ENCODE data around the gene SMAD3.

SMAD3 gene

DNA sequence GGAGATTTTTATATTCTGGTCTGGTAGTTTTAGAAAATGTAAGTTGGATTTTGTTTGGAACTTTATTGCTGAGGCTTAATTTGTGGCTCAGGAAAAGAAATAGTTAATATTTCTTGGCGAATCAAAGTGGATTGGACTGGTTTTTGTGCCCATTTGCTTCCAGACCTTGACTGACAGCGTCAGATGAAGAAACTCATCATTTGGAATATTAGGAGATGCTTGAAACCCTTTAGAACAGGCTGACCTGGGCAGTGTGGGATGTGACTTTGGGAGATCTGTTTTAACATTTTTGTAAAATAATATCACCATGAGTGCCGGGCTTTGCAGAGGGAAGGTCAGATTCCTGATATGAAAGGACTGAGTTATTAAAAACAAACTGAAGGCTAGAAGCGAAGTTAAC lies 106.1 kb downstream of the SMAD3 start:
- FAIRE-seq (no peak), DNase-seq (ENCODE audit: insufficient read length) (no peak)
- TF ChIP-seq TAF1 (IDR thresholded peaks at IDR 0.05; ENCODE audit: borderline replicate concordance, low read depth, low read length) (no peak), POLR2A (IDR thresholded peaks at IDR 0.05; ENCODE audit: low read depth, low read length) (no peak), POLR2AphosphoS5 (IDR thresholded peaks at IDR 0.05; ENCODE audit: low read depth, low read length) (no peak)

DNA sequence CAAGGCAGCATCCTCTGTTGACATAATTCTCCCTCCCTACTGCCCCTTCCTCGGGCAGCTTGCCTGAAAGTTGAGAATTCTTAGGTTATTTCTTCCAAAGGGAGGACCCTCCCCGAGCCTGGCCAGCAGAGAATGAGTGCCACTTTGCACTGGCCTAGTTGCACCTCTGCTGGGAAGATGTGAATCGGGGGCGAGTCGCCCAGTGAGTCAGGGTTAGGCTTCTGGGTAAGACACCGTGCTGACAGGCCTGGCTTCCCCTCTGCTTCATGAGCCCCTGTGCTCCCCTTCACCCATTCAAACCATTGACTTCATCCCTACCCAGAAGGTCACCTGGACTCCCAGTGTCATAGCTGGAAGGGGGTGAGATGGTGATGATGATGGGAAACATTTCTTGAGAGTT lies 106.8 kb downstream of the SMAD3 start:
- TF ChIP-seq POLR2AphosphoS5 (IDR thresholded peaks at IDR 0.05; ENCODE audit: low read depth, low read length) (no peak), TAF1 (IDR thresholded peaks at IDR 0.05; ENCODE audit: borderline replicate concordance, low read depth, low read length) (no peak), POLR2A (IDR thresholded peaks at IDR 0.05; ENCODE audit: low read depth, low read length) (no peak)
- DNase-seq (ENCODE audit: insufficient read length) (no peak), FAIRE-seq (no peak)

DNA sequence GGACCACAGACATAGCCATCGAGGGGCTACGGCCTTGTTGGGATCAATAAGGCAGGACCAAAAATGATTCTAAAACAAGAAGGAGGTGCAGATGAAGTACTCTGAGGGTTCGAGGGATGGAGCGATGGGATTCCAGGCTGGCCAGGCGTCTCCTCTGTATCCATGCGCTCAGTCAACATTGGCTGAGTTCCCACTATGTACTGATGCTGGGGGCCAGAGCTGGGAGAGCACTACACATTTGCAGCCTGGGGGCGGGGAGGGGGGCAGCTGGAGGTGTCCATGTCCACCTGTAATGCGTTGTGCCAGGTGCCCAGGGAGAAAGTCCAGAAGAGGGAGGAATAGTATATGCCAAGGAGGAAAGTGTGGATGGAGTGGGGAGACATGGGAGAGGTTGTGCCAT lies 107.6 kb downstream of the SMAD3 start:
- TF ChIP-seq TAF1 (IDR thresholded peaks at IDR 0.05; ENCODE audit: borderline replicate concordance, low read depth, low read length) (no peak), POLR2A (IDR thresholded peaks at IDR 0.05; ENCODE audit: low read depth, low read length) (no peak), POLR2AphosphoS5 (IDR thresholded peaks at IDR 0.05; ENCODE audit: low read depth, low read length) (no peak)
- FAIRE-seq (no peak), DNase-seq (ENCODE audit: insufficient read length) (no peak)

DNA sequence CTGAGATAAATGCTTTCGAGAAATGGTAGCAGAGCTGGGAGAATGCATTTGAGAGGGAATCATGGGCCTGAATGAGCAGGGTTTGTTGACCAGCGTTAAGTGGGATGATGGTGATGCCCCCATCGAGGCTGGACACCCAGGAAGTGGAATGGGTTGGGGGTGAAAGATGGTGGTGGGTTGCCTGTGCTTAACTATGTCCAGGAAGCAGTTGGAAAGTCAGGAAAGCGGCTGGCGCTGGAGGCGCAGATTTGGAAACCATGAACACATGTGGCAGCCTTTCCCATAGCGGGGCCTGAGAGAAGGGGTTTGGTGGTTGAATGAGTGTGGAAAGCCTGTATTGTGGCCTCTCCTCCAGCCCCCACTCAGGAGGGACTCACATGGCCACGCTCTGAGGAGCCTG lies 108.4 kb downstream of the SMAD3 start:
- TF ChIP-seq POLR2A (IDR thresholded peaks at IDR 0.05; ENCODE audit: low read depth, low read length) (no peak), TAF1 (IDR thresholded peaks at IDR 0.05; ENCODE audit: borderline replicate concordance, low read depth, low read length) (no peak), POLR2AphosphoS5 (IDR thresholded peaks at IDR 0.05; ENCODE audit: low read depth, low read length) (no peak)
- no peak for DNase-seq (ENCODE audit: insufficient read length)
- no peak for FAIRE-seq

DNA sequence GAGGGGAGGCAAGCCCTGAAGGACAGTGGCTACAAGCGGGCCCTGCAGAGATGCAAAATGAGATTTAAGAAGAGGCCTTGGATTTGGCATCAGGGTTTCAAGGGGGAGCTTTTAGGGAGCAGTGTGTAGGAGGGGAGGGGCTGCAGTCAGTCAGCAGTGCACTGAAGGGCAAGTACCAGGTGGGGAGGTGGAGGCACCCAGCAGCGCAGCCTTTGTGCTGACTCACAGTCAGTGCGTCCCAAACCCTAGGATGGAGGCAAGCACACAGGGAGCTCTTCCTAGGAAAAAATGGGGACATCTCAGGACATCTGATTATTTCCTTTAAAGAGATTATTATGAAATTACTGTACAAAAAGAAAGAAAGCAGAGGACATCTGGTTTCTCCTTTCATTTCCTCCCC lies 109.0 kb downstream of the SMAD3 start:
- no peak for FAIRE-seq
- DNase-seq (ENCODE audit: insufficient read length): no peak
- TF ChIP-seq POLR2AphosphoS5 (IDR thresholded peaks at IDR 0.05; ENCODE audit: low read depth, low read length) (no peak), TAF1 (IDR thresholded peaks at IDR 0.05; ENCODE audit: borderline replicate concordance, low read depth, low read length) (no peak), POLR2A (IDR thresholded peaks at IDR 0.05; ENCODE audit: low read depth, low read length) (no peak)

DNA sequence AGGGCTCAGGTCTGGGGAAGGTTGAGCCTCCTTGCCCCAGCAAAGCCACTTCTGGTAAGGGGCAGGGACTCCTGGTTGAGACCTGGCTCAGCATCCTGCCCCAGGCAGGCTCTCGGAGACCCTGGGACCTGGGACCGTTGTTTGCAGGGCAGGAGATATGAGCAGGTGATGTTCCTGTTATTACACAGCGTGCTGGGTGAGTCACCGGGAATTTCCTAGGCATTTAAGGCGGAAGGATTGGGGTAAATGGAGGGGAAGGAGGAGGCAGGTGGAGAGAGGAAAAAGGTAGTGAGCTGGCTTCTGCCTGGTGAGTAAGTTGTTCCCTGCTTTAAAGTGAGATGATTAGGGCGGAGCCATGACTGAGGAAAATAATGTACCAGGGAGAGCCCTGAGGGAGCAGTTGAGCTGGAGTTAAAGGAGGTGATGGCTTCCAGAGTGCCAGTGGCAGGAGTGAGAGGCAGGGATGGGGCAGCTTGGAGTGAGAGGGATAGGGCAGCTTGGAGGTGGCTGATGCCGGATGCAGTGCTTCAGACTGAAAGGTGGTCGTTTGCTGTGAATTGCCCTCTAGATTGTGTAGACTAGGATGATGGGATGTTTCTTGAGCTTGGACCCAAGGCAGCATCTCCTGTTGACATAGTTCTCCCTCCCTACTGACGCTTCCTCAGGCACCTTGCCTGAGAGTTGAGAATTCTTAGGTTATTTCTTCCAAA lies 109.6 kb downstream of the SMAD3 start:
- no peak for TF ChIP-seq POLR2AphosphoS5 (IDR thresholded peaks at IDR 0.05; ENCODE audit: low read depth, low read length)
- TF ChIP-seq TAF1 (IDR thresholded peaks at IDR 0.05; ENCODE audit: borderline replicate concordance, low read depth, low read length): no peak
- no peak for TF ChIP-seq POLR2A (IDR thresholded peaks at IDR 0.05; ENCODE audit: low read depth, low read length)
- FAIRE-seq: peak; percentile 48
- DNase-seq (ENCODE audit: insufficient read length): no peak

DNA sequence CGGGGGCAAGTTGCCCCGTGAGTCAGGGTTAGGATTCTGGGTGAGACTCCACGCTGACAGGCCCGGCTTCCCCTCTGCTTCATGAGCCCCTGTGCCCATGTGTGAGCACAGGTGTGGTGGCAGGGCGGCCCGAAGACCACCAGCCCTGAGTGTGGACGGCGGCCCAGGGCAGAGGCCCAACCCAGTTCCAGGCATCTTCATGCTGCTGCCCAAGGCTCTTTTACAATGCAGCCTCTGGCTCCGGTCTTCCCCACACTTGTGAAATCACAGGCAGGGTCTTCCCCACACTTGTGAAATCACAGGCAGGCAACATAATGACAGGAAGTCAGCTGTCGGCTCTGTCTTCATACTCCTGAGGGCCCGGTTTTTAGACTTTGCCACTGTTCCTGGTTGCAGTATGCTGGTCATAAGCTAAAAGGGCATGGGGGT lies 110.3 kb downstream of the SMAD3 start:
- TF ChIP-seq TAF1 (IDR thresholded peaks at IDR 0.05; ENCODE audit: borderline replicate concordance, low read depth, low read length) (no peak), POLR2A (IDR thresholded peaks at IDR 0.05; ENCODE audit: low read depth, low read length) (no peak), POLR2AphosphoS5 (IDR thresholded peaks at IDR 0.05; ENCODE audit: low read depth, low read length) (no peak)
- FAIRE-seq: peak; percentile 76

DNA sequence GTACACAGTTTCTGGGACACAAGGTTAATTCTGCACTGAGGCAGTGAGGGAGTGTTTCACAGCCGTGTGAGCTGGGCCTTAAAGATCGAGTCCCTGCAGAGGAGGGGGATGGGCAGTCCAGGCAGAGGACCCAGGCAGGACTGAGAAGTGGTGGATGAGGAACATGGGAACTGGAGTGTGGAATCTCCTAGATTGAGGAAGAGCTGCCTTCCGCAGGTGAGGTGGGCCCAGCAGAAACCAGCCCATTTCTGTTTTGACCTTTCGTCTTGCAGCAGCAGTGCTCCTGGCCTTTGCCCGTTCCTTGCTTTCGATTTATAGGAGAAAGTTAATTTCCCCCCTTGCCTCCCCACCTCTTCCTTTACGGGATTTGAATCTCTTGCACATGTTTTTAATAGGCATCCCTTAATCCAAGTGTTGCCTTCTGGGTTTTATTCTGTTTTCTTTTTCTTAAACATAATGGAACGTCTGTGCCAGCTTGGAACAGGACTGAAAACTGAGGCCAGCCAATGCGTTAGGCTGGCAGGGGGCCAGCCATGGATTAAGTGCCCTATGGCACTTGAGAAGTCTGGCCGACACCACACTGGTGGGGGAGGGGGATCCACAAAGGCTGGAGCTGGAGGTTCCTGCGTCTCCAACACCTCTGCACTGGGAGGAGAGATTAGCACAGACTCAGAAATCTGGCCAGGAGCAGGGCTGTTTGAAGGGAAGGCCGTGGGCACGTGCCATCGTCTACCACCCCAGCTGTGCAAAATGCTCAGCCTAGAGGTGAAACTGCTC lies 111.0 kb downstream of the SMAD3 start:
- no peak for DNase-seq (ENCODE audit: insufficient read length)
- FAIRE-seq: no peak
- TF ChIP-seq TAF1 (IDR thresholded peaks at IDR 0.05; ENCODE audit: borderline replicate concordance, low read depth, low read length) (no peak), POLR2AphosphoS5 (IDR thresholded peaks at IDR 0.05; ENCODE audit: low read depth, low read length) (no peak), POLR2A (IDR thresholded peaks at IDR 0.05; ENCODE audit: low read depth, low read length) (no peak)

More for the DNA sequence above, 110.3 kb downstream of the SMAD3 start:
- no peak for DNase-seq (ENCODE audit: insufficient read length)

DNA sequence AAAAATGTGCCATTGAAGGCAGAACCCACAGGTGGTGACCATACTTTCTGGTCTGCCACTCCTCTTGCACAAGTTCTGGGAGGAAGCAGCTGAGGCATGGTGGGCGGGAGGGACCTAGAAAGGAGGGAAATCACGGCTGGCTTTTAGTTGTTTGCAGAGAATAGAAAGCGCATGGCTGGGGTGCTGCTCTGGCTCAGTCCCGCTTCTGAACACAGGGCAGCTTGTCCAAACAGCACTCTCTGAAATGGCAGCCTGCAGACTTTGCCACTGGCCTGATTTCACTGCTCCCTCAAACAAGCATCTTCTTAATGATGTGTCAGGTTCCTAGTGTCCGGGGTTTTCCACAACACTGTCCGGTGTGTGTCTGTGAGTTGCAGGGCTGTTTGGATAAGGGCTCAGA lies 112.3 kb downstream of the SMAD3 start:
- DNase-seq (ENCODE audit: insufficient read length) (no peak), FAIRE-seq (no peak)
- TF ChIP-seq POLR2AphosphoS5 (IDR thresholded peaks at IDR 0.05; ENCODE audit: low read depth, low read length) (no peak), POLR2A (IDR thresholded peaks at IDR 0.05; ENCODE audit: low read depth, low read length) (no peak), TAF1 (IDR thresholded peaks at IDR 0.05; ENCODE audit: borderline replicate concordance, low read depth, low read length) (no peak)

DNA sequence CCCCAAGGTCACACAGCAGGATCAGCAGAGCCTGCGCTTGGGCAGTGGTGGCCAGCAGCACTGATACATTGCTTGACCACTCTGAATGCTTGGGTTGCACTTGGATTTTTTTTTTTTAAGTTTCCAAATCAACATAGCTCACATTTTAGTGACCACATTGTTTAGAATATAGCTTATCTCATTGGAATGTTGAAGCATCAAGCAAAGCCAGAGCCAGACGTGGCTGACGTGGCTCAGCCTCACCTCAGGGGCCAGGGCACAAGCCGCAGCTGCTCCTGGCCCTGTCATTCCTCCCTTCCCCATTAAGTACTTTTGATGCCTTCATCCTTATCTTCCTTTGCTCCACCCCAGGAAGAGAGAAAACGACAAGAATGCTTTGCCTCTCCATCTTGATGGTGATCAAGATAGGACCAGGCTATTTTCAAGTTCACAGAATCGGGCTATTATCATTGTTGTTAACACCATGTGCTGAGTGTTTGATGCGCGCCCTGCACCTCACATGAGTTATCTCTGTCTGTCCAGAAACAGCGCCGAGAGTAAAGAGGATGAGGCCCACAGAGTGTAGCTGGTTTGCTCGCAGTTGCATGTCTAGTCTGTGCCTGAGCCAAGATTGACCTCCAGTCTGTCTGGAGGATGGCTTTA lies 113.3 kb downstream of the SMAD3 start:
- no peak for DNase-seq (ENCODE audit: insufficient read length)
- TF ChIP-seq POLR2A (IDR thresholded peaks at IDR 0.05; ENCODE audit: low read depth, low read length) (no peak), POLR2AphosphoS5 (IDR thresholded peaks at IDR 0.05; ENCODE audit: low read depth, low read length) (no peak), TAF1 (IDR thresholded peaks at IDR 0.05; ENCODE audit: borderline replicate concordance, low read depth, low read length) (no peak)
- no peak for FAIRE-seq

DNA sequence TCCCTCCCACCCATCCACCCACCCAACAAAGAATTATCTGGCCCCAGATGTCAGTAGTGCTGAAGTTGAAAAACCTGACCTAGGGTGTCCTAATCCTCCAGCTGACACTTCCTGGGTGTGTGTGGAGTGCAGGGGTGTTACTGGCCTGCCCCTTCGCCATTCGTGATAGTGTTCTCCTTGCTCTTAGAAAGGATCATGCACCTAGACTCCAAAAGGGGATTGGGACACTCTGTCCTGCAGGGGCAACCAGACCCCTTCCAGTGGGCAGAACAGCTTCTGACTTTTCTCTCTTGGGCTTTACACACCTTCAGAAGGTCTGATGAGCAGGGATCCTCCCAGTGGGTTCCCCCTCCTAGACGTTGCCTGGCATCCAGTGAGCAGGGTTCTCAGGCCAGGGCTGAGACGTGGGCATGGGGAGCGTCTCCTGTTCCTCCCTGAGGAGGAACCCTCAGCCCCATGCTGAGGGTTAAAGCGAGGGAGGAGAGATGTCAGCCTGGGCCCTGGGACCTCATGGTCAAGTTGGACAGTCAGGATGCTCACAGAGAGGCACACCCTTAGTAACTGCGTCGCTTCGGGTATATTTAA lies 114.1 kb downstream of the SMAD3 start:
- TF ChIP-seq POLR2AphosphoS5 (IDR thresholded peaks at IDR 0.05; ENCODE audit: low read depth, low read length) (no peak), POLR2A (IDR thresholded peaks at IDR 0.05; ENCODE audit: low read depth, low read length) (no peak), TAF1 (IDR thresholded peaks at IDR 0.05; ENCODE audit: borderline replicate concordance, low read depth, low read length) (no peak)
- no peak for DNase-seq (ENCODE audit: insufficient read length)
- no peak for FAIRE-seq

Measured in GM12892 (cell line).